GM23248 (cell line): ENCODE results near the gene PKLR.

Source experiments
- EZH2 ChIP-seq: fragments of 200-600 bp; sonication (generic); IDR thresholded peaks from 2 replicates; pipeline ENCODE4 v1.6.1; 2018; ENCODE audit warnings: antibody characterized with exemption, mild to moderate bottlenecking; ENCODE audit not compliant: insufficient read depth, poor library complexity, severe bottlenecking
- EZH2phosphoT487 ChIP-seq: fragments of 200-600 bp; sonication (generic); IDR thresholded peaks from 2 replicates; pipeline ENCODE4 v1.6.1; 2018; ENCODE audit warnings: antibody characterized with exemption, moderate library complexity, mild to moderate bottlenecking, low read depth; ENCODE audit not compliant: insufficient read depth

DNA sequence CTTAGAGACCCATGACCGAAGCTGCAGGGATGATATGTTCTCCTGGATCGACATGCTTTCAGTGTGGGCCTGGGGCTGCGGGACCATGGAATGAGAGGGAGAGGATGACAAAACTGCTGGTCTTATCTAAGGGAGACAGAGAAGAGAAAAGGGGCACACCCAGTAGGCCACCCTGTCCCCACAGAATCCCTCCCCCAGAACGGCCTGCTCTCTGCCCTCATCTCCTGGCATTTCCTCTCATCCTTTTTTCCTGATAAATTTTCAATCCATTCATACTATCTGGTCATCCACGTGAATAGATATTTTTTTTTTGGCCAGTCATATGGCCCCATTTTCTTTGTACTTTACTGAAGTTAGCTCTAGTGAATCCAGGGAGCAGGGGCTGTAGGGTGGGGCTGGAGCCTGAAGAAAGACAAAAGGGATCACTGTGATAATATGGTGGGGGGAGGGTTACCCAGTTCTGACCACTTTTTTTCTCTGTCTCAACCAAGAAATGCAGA, at the start of gene PKLR:
- no peak for TF ChIP-seq EZH2
- no peak for TF ChIP-seq EZH2phosphoT487
